ENCODE measurements around the gene NR1H2.
A peak's percentile ranks its signal among the peaks of the same experiment; 100 is the strongest.

The NR1H2 gene

GRCh38 chr19:50422397-50423278, 46.4 kb downstream of the NR1H2 start:
- no peak for DNase-seq (ENCODE audit: low read depth in 2 of 2)

GRCh38 chr19:50423279-50424113, 47.2 kb downstream of the NR1H2 start:
- DNase-seq (ENCODE audit: low read depth in 2 of 2): no peak

GRCh38 chr19:50425581-50425980, 49.3 kb downstream of the NR1H2 start:
- no peak for DNase-seq (ENCODE audit: low read depth in 2 of 2)

GRCh38 chr19:50427318-50427925, 51.2 kb downstream of the NR1H2 start:
- DNase-seq (ENCODE audit: low read depth in 2 of 2): no peak

- no peak for DNase-seq (ENCODE audit: low read depth in 2 of 2)
Measured at GRCh38 chr19:50427997-50428425, 51.8 kb downstream of the NR1H2 start.

GRCh38 chr19:50428772-50429463, 52.7 kb downstream of the NR1H2 start:
- no peak for DNase-seq (ENCODE audit: low read depth in 2 of 2)

- no peak for DNase-seq (ENCODE audit: low read depth in 2 of 2)
Measured at GRCh38 chr19:50430888-50431342, 54.7 kb downstream of the NR1H2 start.

- DNase-seq (ENCODE audit: low read depth in 2 of 2): peak; percentile 78 to 80
Measured at GRCh38 chr19:50431343-50432220, 55.3 kb downstream of the NR1H2 start.

- no peak for DNase-seq (ENCODE audit: low read depth in 2 of 2)
Measured at GRCh38 chr19:50432221-50433028, 56.2 kb downstream of the NR1H2 start, which contains the start of gene MYBPC2. TSS of gene MYBPC2 (plus strand) at chr19:50432892. CDS start at chr19:50432954, 62 bp downstream.

All from activated CD8-positive, alpha-beta memory T cell treated with anti-CD3 and anti-CD28 coated beads for 4 hours (primary cell).